ENCODE results near the gene MROH8. TPM values are rescaled to one million over a fixed set of nuclear protein-coding genes. Genes with fewer than 3 reads are reported as not detected.
"Not testable (repeated sequence)": the region's sequence is repeated elsewhere in the genome, so short reads cannot be mapped to it uniquely, and the experiment has no call there.

The MROH8 gene
- total RNA-seq, 1 experiment from 2014 or later: 1.1 TPM

- CTCF ChIA-PET: no interaction called here
- Mint-ChIP-seq H3K4me1 (ENCODE audit: insufficient read depth, unreplicated experiment) (no peaks in the 10 kb centered on the region), H3K27me3 (ENCODE audit: insufficient read depth, unreplicated experiment) (peaks cover 46% of the 10 kb centered on the region)
Measured at GRCh38 chr20:37133952-37134351, 45.4 kb downstream of the MROH8 start.

GRCh38 chr20:37131486-37131885 is 47.9 kb downstream of the MROH8 start:
- intact Hi-C loops (cut with micrococcal nuclease): no loop called here
- H3K4me3 Mint-ChIP-seq (ENCODE audit: unreplicated experiment): no peak overlapping the region
- no peak for DNase-seq (ENCODE audit: unreplicated experiment)
- H3K27me3 Mint-ChIP-seq (ENCODE audit: insufficient read depth, unreplicated experiment): peaks cover 46% of the 10 kb centered on the region
- ChIA-PET CTCF (interaction anchor here (1.2 kb wide), 1 partner anchor 61 kb away, joined by 4 read pairs; no protein-coding TSS in a partner anchor), POLR2A (interaction anchor here (0.6 to 1.0 kb wide), 2 partner anchors 48 to 1104 kb away, joined by 3 read pairs; partner anchors contain the start of genes MROH8 and RPN2)
- H3K4me1 Mint-ChIP-seq (ENCODE audit: insufficient read depth, unreplicated experiment): no peaks in the 10 kb centered on the region
- BruUV-seq (replicated peaks): no TSS peak
- H3K36me3 Mint-ChIP-seq (ENCODE audit: insufficient read depth, unreplicated experiment): no peaks in the 10 kb centered on the region
- H3K9me3 Mint-ChIP-seq (ENCODE audit: unreplicated experiment): no peaks in the 10 kb centered on the region
- TF ChIP-seq CTCF (IDR thresholded peaks at IDR 0.05; ENCODE audit: unreplicated experiment): no peak
- H3K27ac Mint-ChIP-seq (ENCODE audit: low read depth, unreplicated experiment): no peak overlapping the region

More at GRCh38 chr20:37133952-37134351, 45.4 kb downstream of the MROH8 start:
- H3K27ac Mint-ChIP-seq (ENCODE audit: low read depth, unreplicated experiment): no peak overlapping the region
- no peak overlapping the region for H3K4me3 Mint-ChIP-seq (ENCODE audit: unreplicated experiment)
- TF ChIP-seq CTCF (IDR thresholded peaks at IDR 0.05; ENCODE audit: unreplicated experiment): no peak
- POLR2A ChIA-PET: interaction anchor here (1.2 kb wide), 1 partner anchor 24 kb away, joined by 4 read pairs; no protein-coding TSS in a partner anchor
- no peaks in the 10 kb centered on the region for H3K9me3 Mint-ChIP-seq (ENCODE audit: unreplicated experiment)
- no TSS peak for BruUV-seq (replicated peaks)
- H3K36me3 Mint-ChIP-seq (ENCODE audit: insufficient read depth, unreplicated experiment): no peaks in the 10 kb centered on the region
- intact Hi-C loops (cut with micrococcal nuclease): no loop called here
- DNase-seq (ENCODE audit: unreplicated experiment): no peak

GRCh38 chr20:37128803-37129202 is 50.5 kb downstream of the MROH8 start:
- H3K27ac Mint-ChIP-seq (ENCODE audit: low read depth, unreplicated experiment): no peak overlapping the region
- POLR2A ChIA-PET: no interaction called here
- CTCF ChIA-PET: interaction anchor here (0.6 kb wide), 1 partner anchor 435 kb away, joined by 3 read pairs; no protein-coding TSS in a partner anchor
- no peak overlapping the region for H3K4me3 Mint-ChIP-seq (ENCODE audit: unreplicated experiment)
- TF ChIP-seq CTCF (IDR thresholded peaks at IDR 0.05; ENCODE audit: unreplicated experiment): no peak
- no peaks in the 10 kb centered on the region for H3K9me3 Mint-ChIP-seq (ENCODE audit: unreplicated experiment)
- intact Hi-C loops (cut with micrococcal nuclease): no loop called here
- H3K36me3 Mint-ChIP-seq (ENCODE audit: insufficient read depth, unreplicated experiment): no peaks in the 10 kb centered on the region
- BruUV-seq (replicated peaks): no TSS peak
- H3K4me1 Mint-ChIP-seq (ENCODE audit: insufficient read depth, unreplicated experiment): no peaks in the 10 kb centered on the region
- peaks cover 45% of the 10 kb centered on the region for H3K27me3 Mint-ChIP-seq (ENCODE audit: insufficient read depth, unreplicated experiment)
- DNase-seq (ENCODE audit: unreplicated experiment): no peak

GRCh38 chr20:37126290-37126689 is 53.1 kb downstream of the MROH8 start:
- H3K4me3 Mint-ChIP-seq (ENCODE audit: unreplicated experiment); H3K9me3 Mint-ChIP-seq (ENCODE audit: unreplicated experiment); H3K27ac Mint-ChIP-seq (ENCODE audit: low read depth, unreplicated experiment); H3K4me1 Mint-ChIP-seq (ENCODE audit: insufficient read depth, unreplicated experiment); H3K36me3 Mint-ChIP-seq (ENCODE audit: insufficient read depth, unreplicated experiment); intact Hi-C loops (cut with micrococcal nuclease); DNase-seq (ENCODE audit: unreplicated experiment); POLR2A ChIA-PET; BruUV-seq (replicated peaks); CTCF ChIA-PET: not testable (repeated sequence)
- peaks cover 20% of the 10 kb centered on the region for H3K27me3 Mint-ChIP-seq (ENCODE audit: insufficient read depth, unreplicated experiment)

GRCh38 chr20:37123441-37123840 is 55.9 kb downstream of the MROH8 start:
- H3K4me1 Mint-ChIP-seq (ENCODE audit: insufficient read depth, unreplicated experiment): no peaks in the 10 kb centered on the region
- H3K9me3 Mint-ChIP-seq (ENCODE audit: unreplicated experiment): no peaks in the 10 kb centered on the region
- POLR2A ChIA-PET: interaction anchor here (1.3 kb wide), 1 partner anchor 14 kb away, joined by 3 read pairs; no protein-coding TSS in a partner anchor
- no peaks in the 10 kb centered on the region for H3K36me3 Mint-ChIP-seq (ENCODE audit: insufficient read depth, unreplicated experiment)
- CTCF ChIA-PET: interaction anchor here (0.6 to 1.3 kb wide), 2 partner anchors 10 to 331 kb away, joined by 3 to 4 read pairs; no protein-coding TSS in a partner anchor
- intact Hi-C loops (cut with micrococcal nuclease): no loop called here
- no peak for TF ChIP-seq CTCF (IDR thresholded peaks at IDR 0.05; ENCODE audit: unreplicated experiment)
- H3K27ac Mint-ChIP-seq (ENCODE audit: low read depth, unreplicated experiment): no peak overlapping the region
- no peak for DNase-seq (ENCODE audit: unreplicated experiment)
- no TSS peak for BruUV-seq (replicated peaks)
- H3K27me3 Mint-ChIP-seq (ENCODE audit: insufficient read depth, unreplicated experiment): peaks cover 8% of the 10 kb centered on the region
- H3K4me3 Mint-ChIP-seq (ENCODE audit: unreplicated experiment): no peak overlapping the region

Measured in MCF 10A (cell line).